OCI-LY7 (cell line): ENCODE measurements around the gene SLFN14.

ENCODE experiments used
- CTCF ChIP-seq: fragments of 200-600 bp; sonication (generic); conservative IDR thresholded peaks from 2 replicates; pipeline ENCODE4 v1.5.1; 2014; ENCODE audit warnings: mild to moderate bottlenecking, antibody characterized with exemption, low read length, moderate library complexity, mixed read lengths
- EZH2phosphoT487 ChIP-seq: fragments of 200-600 bp; sonication (generic); IDR thresholded peaks from 2 replicates; pipeline ENCODE4 v1.6.1; 2018; ENCODE audit warnings: low read depth, borderline replicate concordance, mild to moderate bottlenecking, mixed run types, antibody characterized with exemption, low read length, moderate library complexity, mixed read lengths

DNA sequence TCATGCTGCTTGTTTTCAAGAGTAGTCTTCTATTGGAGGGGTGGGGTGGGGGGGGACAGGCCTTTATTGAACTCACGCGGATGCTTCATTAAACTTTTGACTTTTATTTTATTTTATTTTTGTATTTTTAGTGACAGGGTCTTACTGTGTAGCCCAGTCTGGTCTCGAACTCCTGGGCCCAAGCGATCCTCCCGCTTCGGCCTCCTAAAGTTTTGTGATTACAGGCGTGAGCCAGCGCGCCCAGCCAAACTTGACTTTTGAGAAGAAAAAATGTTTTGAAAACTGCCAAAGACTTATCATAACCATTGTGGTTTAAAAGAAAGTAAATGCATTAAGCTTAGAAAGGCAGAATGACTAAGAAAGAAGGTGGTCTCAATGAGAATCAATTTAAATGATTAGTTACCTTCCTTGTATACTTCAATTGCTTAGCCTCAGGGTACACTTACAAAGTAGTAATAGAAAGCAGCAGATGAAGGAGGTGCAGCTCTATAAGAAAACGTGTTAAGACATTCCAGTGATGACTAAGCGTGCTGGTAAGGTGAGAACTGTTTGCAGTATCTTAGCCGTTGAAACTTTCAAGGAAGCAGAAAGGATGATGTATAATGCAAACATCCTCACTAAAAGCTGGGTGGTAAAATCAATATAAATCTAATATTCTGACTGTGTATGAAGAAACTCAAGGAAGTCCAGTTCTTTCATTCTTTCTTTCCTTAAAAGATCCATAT is 27.7 kb upstream of the SLFN14 start:
- TF ChIP-seq EZH2phosphoT487 (no peak), CTCF (no peak)
